Measurements from ENCODE around the gene SNRPB2. TPM values are rescaled to one million over a fixed set of nuclear protein-coding genes. Genes with fewer than 3 reads are reported as not detected.

The SNRPB2 gene
- total and polyA plus RNA-seq, 12 donors: 20.5 to 94.9 (median 40.9) TPM

- Histone ChIP-seq H3K36me3 (replicated peaks in 1 of 2) (no peaks in the 10 kb centered on the region), H3K27me3 (no peaks in the 10 kb centered on the region), H3K4me3 (no peak overlapping the region), H3K9me3 (replicated peaks in 1 of 3) (no peaks in the 10 kb centered on the region), H3K27ac (no peak overlapping the region), H3K4me1 (replicated peaks in 1 of 2) (no peaks in the 10 kb centered on the region)
- intact Hi-C loops (cut with DNase I): no loop called here
- WGBS, 4 donors: 80 to 89% (median 88%) methylated on average over 3 of the region's 3 CpGs
- no peak for DNase-seq
- TF ChIP-seq CTCF (IDR thresholded peaks at IDR 0.05): no peak
- no peak for TF ChIP-seq POLR2A (IDR thresholded peaks at IDR 0.05)
Measured at GRCh38 chr20:16707674-16708073, 22.2 kb upstream of the SNRPB2 start.

- Histone ChIP-seq H3K27me3 (no peaks in the 10 kb centered on the region), H3K27ac (no peak overlapping the region), H3K4me3 (no peak overlapping the region), H3K9me3 (replicated peaks in 1 of 3) (no peaks in the 10 kb centered on the region), H3K4me1 (replicated peaks in 1 of 2) (no peaks in the 10 kb centered on the region), H3K36me3 (replicated peaks in 1 of 2) (no peaks in the 10 kb centered on the region)
- no peak for TF ChIP-seq POLR2A (IDR thresholded peaks at IDR 0.05)
- TF ChIP-seq CTCF (IDR thresholded peaks at IDR 0.05): no peak
- no peak for DNase-seq
- intact Hi-C loops (cut with DNase I): no loop called here
Measured at GRCh38 chr20:16708602-16709001, 21.2 kb upstream of the SNRPB2 start.

- no peak for DNase-seq
- intact Hi-C loops (cut with DNase I): no loop called here
- TF ChIP-seq POLR2A (IDR thresholded peaks at IDR 0.05) (no peak), CTCF (IDR thresholded peaks at IDR 0.05) (no peak)
- H3K4me1 ChIP-seq (replicated peaks in 1 of 2): no peaks in the 10 kb centered on the region
- H3K4me3 ChIP-seq: no peak overlapping the region
- H3K27ac ChIP-seq: no peak overlapping the region
- H3K27me3 ChIP-seq: no peaks in the 10 kb centered on the region
- no peaks in the 10 kb centered on the region for H3K36me3 ChIP-seq (replicated peaks in 1 of 2)
- H3K9me3 ChIP-seq (replicated peaks in 1 of 3): no peaks in the 10 kb centered on the region
Measured at GRCh38 chr20:16709017-16709416, 20.8 kb upstream of the SNRPB2 start.

GRCh38 chr20:16710781-16711180 is 19.0 kb upstream of the SNRPB2 start:
- intact Hi-C loops (cut with DNase I): no loop called here

More at GRCh38 chr20:16710781-16711180, 19.0 kb upstream of the SNRPB2 start:
- H3K9me3 ChIP-seq (replicated peaks in 1 of 3): no peaks in the 10 kb centered on the region
- no peak overlapping the region for H3K27ac ChIP-seq
- H3K36me3 ChIP-seq (replicated peaks in 1 of 2): no peaks in the 10 kb centered on the region
- no peak for DNase-seq
- TF ChIP-seq CTCF (IDR thresholded peaks at IDR 0.05) (no peak), POLR2A (IDR thresholded peaks at IDR 0.05) (no peak)
- no peak overlapping the region for H3K4me3 ChIP-seq
- H3K27me3 ChIP-seq: no peaks in the 10 kb centered on the region
- no peaks in the 10 kb centered on the region for H3K4me1 ChIP-seq (replicated peaks in 1 of 2)
- 85 to 92% (median 89%) methylated on average over 3 of the region's 3 CpGs for WGBS, 4 donors
